A673 (cell line): ENCODE measurements around the gene INHA.

ENCODE experiments used
- CTCF ChIP-seq: fragments of 300-800, 200-600 bp; sonication (generic); conservative IDR thresholded peaks from 2 replicates; pipeline ENCODE4 v1.5.1; 2017; ENCODE audit warnings: low read depth, mild to moderate bottlenecking, antibody characterized with exemption, low read length, moderate library complexity, mixed read lengths
- EZH2 ChIP-seq: fragments of 200-600 bp; sonication (generic); IDR thresholded peaks from 2 replicates; pipeline ENCODE4 v1.6.1; 2017; ENCODE audit warnings: borderline replicate concordance, low read depth, mild to moderate bottlenecking, mixed read lengths, antibody characterized with exemption, low read length; ENCODE audit not compliant: poor library complexity, severe bottlenecking

GRCh38 chr2:219609149-219609750 lies 37.1 kb downstream of the INHA start:
- TF ChIP-seq CTCF (no peak), EZH2 (no peak)
